SU-DHL-6 (cell line): ENCODE data around the gene PTPN12.

Experiments used
- H2AFZ ChIP-seq: fragments of 200-600 bp; sonication (generic); 2 replicates; pipeline ENCODE4 v1.6.1; 2014; ENCODE audit warnings: low read depth, mild to moderate bottlenecking, moderate library complexity, mixed read lengths, antibody characterized with exemption, low read length; ENCODE audit not compliant: severe bottlenecking
- H3F3A ChIP-seq: fragments of 200-600 bp; shearing (Covaris generic); 2 replicates; pipeline ENCODE4 v1.6.0; 2016; ENCODE audit warnings: antibody characterized with exemption, mild to moderate bottlenecking; ENCODE audit not compliant: insufficient read depth
- H3K27ac ChIP-seq: fragments of 200-600 bp; sonication (generic); 2 replicates; pipeline ENCODE4 v1.5.1; 2016; ENCODE audit warnings: low read depth, mild to moderate bottlenecking, low read length, moderate library complexity, mixed read lengths
- H3K27me3 ChIP-seq: fragments of 200-600 bp; sonication (generic), shearing (Covaris generic); 2 replicates; pipeline ENCODE4 v1.6.0; 2014; ENCODE audit warnings: mild to moderate bottlenecking, low read length
- H3K36me3 ChIP-seq: fragments of 200-600 bp; sonication (generic); 2 replicates; pipeline ENCODE4 v1.6.1; 2014; ENCODE audit warnings: mild to moderate bottlenecking, low read length, mixed read lengths
- H3K4me2 ChIP-seq: fragments of 300-600, 200-600 bp; shearing (Covaris generic), sonication (generic); 2 replicates; pipeline ENCODE4 v1.6.0; 2014; ENCODE audit warnings: low read length, low read depth, mild to moderate bottlenecking; ENCODE audit not compliant: poor library complexity, severe bottlenecking
- H3K4me3 ChIP-seq: fragments of 200-600 bp; sonication (generic); 2 replicates; pipeline ENCODE4 v1.5.1; 2014; ENCODE audit warnings: antibody characterized with exemption, low read length, mild to moderate bottlenecking, mixed read lengths; ENCODE audit not compliant: insufficient read depth, poor library complexity, severe bottlenecking
- H3K79me2 ChIP-seq: fragments of 200-600 bp; sonication (generic); 2 replicates; pipeline ENCODE4 v1.6.1; 2014; ENCODE audit warnings: mild to moderate bottlenecking, low read length, moderate library complexity; ENCODE audit not compliant: insufficient read depth
- H3K9ac ChIP-seq: fragments of 200-600 bp; sonication (generic); 2 replicates; pipeline ENCODE4 v1.7.0; 2014; ENCODE audit warnings: mild to moderate bottlenecking, low read length
- H3K9me2 ChIP-seq: fragments of 200-600 bp; sonication (generic); replicated peaks from 2 replicates; pipeline ENCODE4 v1.6.1; 2014; ENCODE audit warnings: low read length; ENCODE audit not compliant: insufficient read depth
- H3K9me3 ChIP-seq: fragments of 200-600 bp; sonication (generic); 2 replicates; pipeline ENCODE4 v1.6.1; 2014; ENCODE audit warnings: low read length, mixed read lengths; ENCODE audit not compliant: insufficient read depth
- H4K20me1 ChIP-seq: fragments of 200-600 bp; sonication (generic); 2 replicates; pipeline ENCODE4 v1.6.1; 2014; ENCODE audit warnings: low read depth, mild to moderate bottlenecking, antibody characterized with exemption, low read length, moderate library complexity, mixed read lengths
- EZH2phosphoT487 ChIP-seq: fragments of 200-600 bp; sonication (generic), shearing (Covaris generic); conservative IDR thresholded peaks from 2 replicates; pipeline ENCODE4 v1.6.1; 2018; ENCODE audit warnings: mild to moderate bottlenecking, antibody characterized with exemption, low read length, moderate library complexity, mixed read lengths
- TF ChIP-seq, protein P1 (sequence below): fragments of 200-600 bp; sonication (generic); IDR thresholded peaks from one replicate; pipeline ENCODE4 v1.5.1; 2017; ENCODE audit warnings: antibody characterized with exemption, mild to moderate bottlenecking, low read length, moderate library complexity; ENCODE audit not compliant: insufficient read depth, poor library complexity, severe bottlenecking

Gene PTPN12

DNA sequence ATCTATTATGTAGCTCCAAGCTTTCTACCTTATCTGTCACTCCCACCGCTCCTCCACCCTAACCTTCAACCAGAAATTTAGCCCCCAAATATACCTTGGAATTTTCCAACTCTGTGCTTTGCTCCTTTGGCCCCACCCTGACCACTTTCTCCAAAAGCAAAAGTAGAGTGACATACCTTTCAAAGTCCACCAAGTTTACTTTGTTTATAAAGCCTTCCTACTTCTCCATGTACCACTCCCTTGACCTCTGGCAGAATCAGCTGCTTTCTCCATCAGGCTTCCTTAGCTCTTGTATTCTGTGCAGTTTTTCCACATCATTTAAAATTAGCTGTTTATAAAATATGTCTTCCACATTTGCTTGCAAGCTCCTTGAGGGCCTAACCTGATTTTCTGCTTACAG lies 118.3 kb downstream of the PTPN12 start:
- H4K20me1 ChIP-seq = no peaks in the 10 kb centered on the region
- no peak overlapping the region for H2AFZ ChIP-seq
- no peaks in the 10 kb centered on the region for H3K79me2 ChIP-seq
- TF ChIP-seq, protein P1, sequence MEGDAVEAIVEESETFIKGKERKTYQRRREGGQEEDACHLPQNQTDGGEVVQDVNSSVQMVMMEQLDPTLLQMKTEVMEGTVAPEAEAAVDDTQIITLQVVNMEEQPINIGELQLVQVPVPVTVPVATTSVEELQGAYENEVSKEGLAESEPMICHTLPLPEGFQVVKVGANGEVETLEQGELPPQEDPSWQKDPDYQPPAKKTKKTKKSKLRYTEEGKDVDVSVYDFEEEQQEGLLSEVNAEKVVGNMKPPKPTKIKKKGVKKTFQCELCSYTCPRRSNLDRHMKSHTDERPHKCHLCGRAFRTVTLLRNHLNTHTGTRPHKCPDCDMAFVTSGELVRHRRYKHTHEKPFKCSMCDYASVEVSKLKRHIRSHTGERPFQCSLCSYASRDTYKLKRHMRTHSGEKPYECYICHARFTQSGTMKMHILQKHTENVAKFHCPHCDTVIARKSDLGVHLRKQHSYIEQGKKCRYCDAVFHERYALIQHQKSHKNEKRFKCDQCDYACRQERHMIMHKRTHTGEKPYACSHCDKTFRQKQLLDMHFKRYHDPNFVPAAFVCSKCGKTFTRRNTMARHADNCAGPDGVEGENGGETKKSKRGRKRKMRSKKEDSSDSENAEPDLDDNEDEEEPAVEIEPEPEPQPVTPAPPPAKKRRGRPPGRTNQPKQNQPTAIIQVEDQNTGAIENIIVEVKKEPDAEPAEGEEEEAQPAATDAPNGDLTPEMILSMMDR = no peak
- no peak for TF ChIP-seq EZH2phosphoT487
- H3K9me3 ChIP-seq = no peaks in the 10 kb centered on the region
- H3K9me2 ChIP-seq = no peaks in the 10 kb centered on the region
- no peaks in the 10 kb centered on the region for H3K27me3 ChIP-seq
- no peak overlapping the region for H3K4me2 ChIP-seq
- no peaks in the 10 kb centered on the region for H3F3A ChIP-seq
- H3K27ac ChIP-seq = no peak overlapping the region
- H3K4me3 ChIP-seq = no peak overlapping the region
- H3K36me3 ChIP-seq = no peaks in the 10 kb centered on the region
- no peak overlapping the region for H3K9ac ChIP-seq

DNA sequence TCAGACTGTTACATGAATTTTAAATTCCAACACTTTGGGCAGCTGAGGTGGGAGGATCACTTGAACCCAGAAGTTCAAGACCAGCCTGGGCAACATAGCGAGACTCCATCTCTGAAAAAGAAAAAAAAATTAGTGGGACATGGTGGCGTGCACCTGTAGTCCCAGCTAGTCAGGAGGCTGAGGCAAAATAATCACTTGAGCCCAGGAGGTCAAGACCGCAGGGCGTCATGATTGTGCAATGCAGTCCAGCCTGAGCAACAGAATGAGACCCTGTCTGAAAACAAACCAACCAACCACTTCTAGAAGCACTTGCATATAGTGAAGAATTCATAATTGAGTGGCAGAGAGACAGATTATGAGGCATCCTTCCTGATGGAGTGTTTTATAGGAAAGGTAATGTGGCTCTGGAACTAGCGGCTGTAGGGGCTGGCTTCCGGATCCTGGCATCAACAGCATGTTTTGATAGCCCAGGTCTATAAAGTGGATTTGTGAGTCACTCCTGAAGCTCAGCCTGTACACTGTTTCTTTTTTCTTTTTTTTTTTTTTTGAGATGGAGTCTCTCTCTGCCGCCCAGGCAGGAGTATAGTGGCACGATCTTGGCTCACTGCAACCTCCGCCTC lies 118.9 kb downstream of the PTPN12 start:
- Histone ChIP-seq H3K9me2 (no peaks in the 10 kb centered on the region), H3K36me3 (no peaks in the 10 kb centered on the region), H3K9ac (no peak overlapping the region), H3K4me2 (no peak overlapping the region), H3F3A (no peaks in the 10 kb centered on the region), H3K27me3 (no peaks in the 10 kb centered on the region), H2AFZ (no peak overlapping the region), H3K79me2 (no peaks in the 10 kb centered on the region), H4K20me1 (no peaks in the 10 kb centered on the region), H3K4me3 (no peak overlapping the region), H3K9me3 (no peaks in the 10 kb centered on the region), H3K27ac (no peak overlapping the region)
- no peak for TF ChIP-seq EZH2phosphoT487
- TF ChIP-seq, protein P1 = no peak

DNA sequence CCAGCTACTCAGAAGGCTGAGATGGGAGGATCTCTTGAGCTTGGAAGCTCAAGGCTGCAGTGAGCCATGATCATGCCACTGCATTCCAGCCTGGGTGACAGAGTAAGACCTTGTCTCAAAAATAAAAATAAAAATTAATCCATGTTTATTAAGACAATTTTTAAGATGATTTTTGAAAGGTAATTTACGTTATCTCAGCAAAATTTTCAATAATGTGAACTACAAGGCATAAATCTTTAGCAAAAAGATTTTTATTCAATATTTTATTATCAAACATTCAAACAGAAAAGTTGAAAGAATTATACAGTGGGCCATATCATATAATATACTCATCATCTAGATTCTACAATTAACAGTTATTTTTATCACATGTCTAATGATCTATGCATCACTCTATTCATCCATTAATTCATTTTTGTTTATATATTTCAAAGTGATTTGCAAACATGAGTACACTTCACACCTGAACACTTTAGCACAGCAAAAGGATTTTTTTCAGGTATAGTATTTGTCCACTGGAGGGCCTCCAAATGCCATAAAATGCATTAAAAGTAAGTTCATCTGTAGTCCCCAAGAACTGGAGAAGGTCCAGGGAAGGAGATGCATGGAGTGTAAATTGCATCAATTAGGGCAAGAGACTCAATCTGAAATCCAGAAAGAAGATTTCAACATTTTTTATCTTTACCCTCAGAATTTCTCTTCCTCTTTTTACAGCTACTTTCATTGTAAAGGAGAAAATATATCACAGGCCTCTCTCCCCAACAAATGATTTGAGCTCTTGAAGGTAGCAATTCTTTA lies 120.5 kb downstream of the PTPN12 start:
- no peak for TF ChIP-seq EZH2phosphoT487
- TF ChIP-seq, protein P1 = peak; percentile 70
- H3K9me3 ChIP-seq = no peaks in the 10 kb centered on the region
- H3K27ac ChIP-seq = no peak overlapping the region
- no peaks in the 10 kb centered on the region for H4K20me1 ChIP-seq
- H3K9ac ChIP-seq = no peak overlapping the region
- H3K79me2 ChIP-seq = no peaks in the 10 kb centered on the region
- H3F3A ChIP-seq = no peaks in the 10 kb centered on the region
- no peak overlapping the region for H3K4me2 ChIP-seq
- H3K27me3 ChIP-seq = no peaks in the 10 kb centered on the region
- no peak overlapping the region for H3K4me3 ChIP-seq
- H3K36me3 ChIP-seq = no peaks in the 10 kb centered on the region
- H3K9me2 ChIP-seq = no peaks in the 10 kb centered on the region
- no peak overlapping the region for H2AFZ ChIP-seq
